Measurements from ENCODE around the gene DDX47.

GRCh38 chr12:12859690-12860089 is 46.5 kb downstream of the DDX47 start:
- TF ChIP-seq, protein P1, sequence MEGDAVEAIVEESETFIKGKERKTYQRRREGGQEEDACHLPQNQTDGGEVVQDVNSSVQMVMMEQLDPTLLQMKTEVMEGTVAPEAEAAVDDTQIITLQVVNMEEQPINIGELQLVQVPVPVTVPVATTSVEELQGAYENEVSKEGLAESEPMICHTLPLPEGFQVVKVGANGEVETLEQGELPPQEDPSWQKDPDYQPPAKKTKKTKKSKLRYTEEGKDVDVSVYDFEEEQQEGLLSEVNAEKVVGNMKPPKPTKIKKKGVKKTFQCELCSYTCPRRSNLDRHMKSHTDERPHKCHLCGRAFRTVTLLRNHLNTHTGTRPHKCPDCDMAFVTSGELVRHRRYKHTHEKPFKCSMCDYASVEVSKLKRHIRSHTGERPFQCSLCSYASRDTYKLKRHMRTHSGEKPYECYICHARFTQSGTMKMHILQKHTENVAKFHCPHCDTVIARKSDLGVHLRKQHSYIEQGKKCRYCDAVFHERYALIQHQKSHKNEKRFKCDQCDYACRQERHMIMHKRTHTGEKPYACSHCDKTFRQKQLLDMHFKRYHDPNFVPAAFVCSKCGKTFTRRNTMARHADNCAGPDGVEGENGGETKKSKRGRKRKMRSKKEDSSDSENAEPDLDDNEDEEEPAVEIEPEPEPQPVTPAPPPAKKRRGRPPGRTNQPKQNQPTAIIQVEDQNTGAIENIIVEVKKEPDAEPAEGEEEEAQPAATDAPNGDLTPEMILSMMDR (conservative IDR thresholded peaks at IDR 0.05; ENCODE audit: low read depth, low read length) = no peak
- TF ChIP-seq, protein P2, sequence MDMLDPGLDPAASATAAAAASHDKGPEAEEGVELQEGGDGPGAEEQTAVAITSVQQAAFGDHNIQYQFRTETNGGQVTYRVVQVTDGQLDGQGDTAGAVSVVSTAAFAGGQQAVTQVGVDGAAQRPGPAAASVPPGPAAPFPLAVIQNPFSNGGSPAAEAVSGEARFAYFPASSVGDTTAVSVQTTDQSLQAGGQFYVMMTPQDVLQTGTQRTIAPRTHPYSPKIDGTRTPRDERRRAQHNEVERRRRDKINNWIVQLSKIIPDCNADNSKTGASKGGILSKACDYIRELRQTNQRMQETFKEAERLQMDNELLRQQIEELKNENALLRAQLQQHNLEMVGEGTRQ (IDR thresholded peaks at IDR 0.05; ENCODE audit: low read depth, low read length) = no peak
- TF ChIP-seq SMC3 (IDR thresholded peaks at IDR 0.05; ENCODE audit: low read depth, low read length) (no peak), CEBPB (IDR thresholded peaks at IDR 0.05; ENCODE audit: low read depth, low read length) (no peak), RFX5 (IDR thresholded peaks at IDR 0.05; ENCODE audit: low read depth, low read length) (no peak), RAD21 (IDR thresholded peaks at IDR 0.05; ENCODE audit: low read length) (no peak)
